OCI-LY1 (cell line): ENCODE measurements around the gene EVC2.

ENCODE experiments used
- CTCF ChIP-seq: fragments of 200-600 bp; sonication (generic), shearing (Covaris generic); IDR thresholded peaks from 2 replicates; pipeline ENCODE4 v1.5.1; 2017; ENCODE audit warnings: mild to moderate bottlenecking, antibody characterized with exemption, low read length, moderate library complexity, mixed read lengths
- EZH2 ChIP-seq: fragments of 200-600 bp; sonication (generic), shearing (Covaris generic); IDR thresholded peaks from 2 replicates; pipeline ENCODE4 v1.8.0; 2017; ENCODE audit warnings: borderline replicate concordance, mixed run types, mild to moderate bottlenecking, antibody characterized with exemption, low read length, moderate library complexity, mixed read lengths

- TF ChIP-seq CTCF = no peak
- no peak for TF ChIP-seq EZH2
These were observed 141.4 kb downstream of the EVC2 start for GRCh38 chr4:5566991-5567390.
